Islet precursor cell (in vitro differentiated cells): Measurements from ENCODE around the gene IRF5.

Experiments
- DNase-seq: peaks from one replicate; pipeline ENCODE4 v3.0.0-alpha.2; 2018

Gene IRF5

GRCh38 chr7:128921866-128922440 lies 15.8 kb upstream of the IRF5 start:
- peak; percentile 27 for DNase-seq

DNA sequence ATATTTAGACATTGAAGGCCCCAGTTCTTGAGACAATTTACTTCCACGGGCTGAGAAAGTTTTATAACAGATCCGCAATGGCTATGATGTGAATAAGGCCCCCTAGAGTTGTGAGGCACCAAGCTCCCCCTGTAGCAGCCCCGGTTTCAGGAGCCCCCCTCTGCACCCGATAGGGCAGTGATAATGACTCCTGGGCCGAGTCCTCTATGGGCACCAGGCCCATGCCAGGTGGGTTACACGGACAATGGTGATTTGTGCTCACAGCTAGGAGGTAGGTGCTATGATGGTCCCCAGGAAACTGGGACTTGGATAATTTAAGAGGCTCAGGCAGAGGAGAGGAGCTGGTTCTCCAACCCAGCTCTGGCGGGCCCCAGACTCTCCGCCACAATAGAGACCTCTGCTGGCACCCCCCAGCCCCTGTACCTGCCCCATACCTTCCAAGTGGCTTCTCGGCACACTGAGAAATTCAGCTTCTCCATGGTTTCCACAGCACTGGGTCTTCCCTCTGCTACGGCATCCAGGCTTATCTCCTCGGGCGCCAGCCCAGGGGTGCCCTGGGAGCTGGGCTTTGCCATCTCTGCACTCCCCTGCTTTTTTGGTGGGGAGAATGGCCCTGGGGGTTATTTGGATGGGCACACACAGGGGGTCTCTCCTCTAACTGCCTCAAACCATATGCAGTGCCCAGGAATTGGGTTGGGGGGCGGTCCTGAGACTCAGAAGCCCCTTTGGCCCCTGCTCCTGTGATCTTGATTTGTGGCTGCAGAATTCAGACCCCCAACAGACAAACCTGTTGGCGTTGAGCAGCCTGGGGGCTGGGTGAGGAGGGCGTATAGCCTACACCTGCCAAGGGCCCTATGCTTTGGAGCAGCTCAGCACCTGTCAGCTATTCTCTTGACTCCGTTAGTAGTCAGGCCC lies 15.0 kb upstream of the IRF5 start:
- DNase-seq = peak; percentile 35

- peak; percentile 51 for DNase-seq
These were observed 14.3 kb upstream of the IRF5 start for GRCh38 chr7:128923411-128923800.

DNA sequence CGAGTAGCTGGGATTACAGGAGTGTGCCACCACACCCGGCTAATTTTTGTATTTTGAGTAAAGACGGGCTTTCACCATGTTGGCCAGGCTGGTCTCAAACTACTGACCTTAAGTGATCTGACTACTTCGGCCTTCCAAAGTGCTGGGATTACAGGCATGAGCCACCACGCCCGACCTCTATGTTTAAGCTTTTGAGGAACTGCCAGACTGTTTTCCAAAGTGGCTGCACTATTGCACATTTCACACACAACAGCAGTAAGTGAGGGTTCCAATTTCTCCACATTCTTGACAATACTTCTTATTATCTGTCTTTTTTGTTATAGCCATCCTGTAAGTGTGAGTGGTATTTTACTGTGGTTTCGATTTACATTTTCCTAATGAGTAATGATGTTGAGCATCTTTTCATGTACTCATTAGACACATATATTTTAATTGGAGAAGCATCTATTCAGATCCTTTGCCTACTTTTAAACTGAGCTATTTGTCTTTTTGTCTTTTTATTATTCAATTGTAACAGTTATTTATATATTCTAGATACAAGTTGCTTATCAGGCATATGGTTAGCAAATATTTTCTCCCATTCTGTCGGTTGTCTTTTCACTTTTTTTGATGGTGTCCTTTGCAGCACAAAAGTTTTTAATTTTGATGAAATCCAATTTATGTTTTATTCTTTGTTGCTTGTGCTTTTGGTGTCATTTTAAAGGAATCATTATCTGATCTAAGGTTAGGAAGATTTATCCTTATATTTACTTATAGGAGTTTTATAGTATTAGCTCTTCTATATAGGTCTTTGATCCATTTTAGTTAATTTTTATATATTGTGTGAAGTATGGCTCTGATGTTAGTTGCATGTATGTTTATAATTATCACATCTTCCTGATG lies 12.8 kb upstream of the IRF5 start:
- DNase-seq = no peak

- DNase-seq = no peak
These were observed 9.4 kb upstream of the IRF5 start for GRCh38 chr7:128928159-128928813.

DNA sequence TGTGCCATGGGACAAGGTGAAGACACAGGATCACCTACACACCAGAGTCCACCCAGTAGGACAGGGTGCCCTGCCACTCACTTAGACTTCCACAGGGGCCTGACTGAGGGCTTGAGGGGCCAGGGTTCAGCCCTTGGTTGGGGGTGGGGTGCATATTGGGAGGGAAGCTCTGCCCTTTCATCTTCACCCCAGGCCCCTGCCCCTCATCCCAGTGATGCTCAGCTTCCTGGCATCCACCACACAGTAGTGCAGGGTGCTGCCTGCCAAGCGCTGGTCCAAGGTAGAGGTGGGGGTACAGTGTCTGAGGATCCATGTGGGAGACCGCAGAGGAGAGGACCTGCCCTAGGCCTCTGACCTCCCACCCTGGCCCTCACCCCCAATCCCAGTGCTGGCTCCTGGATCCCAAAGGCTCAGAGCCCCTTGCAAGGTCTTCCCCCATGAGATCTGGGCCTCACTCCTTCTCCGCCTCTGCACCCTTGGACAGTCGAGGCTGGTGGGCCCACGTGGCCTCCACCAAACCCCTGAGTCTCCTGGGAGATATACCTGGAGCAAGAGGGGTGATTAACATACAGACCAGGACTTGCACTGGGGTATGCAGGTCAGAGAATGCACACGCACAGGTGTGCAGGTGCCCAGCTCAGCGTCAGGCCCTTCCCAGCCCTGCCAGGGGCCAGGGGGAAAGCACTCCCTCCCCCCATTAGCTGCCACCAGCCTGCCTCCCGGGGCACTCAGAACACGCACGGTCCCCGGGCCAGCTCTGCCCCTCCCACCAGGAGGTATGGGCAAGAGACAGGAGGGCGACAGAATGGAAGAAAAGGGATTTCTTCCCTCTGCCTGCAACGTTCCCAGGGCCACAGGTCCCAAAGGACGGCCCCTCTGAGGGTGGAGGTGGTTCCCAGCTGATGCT lies 8.6 kb upstream of the IRF5 start:
- DNase-seq = peak; percentile 34

GRCh38 chr7:128931190-128931798 lies 6.4 kb upstream of the IRF5 start:
- no peak for DNase-seq

DNA sequence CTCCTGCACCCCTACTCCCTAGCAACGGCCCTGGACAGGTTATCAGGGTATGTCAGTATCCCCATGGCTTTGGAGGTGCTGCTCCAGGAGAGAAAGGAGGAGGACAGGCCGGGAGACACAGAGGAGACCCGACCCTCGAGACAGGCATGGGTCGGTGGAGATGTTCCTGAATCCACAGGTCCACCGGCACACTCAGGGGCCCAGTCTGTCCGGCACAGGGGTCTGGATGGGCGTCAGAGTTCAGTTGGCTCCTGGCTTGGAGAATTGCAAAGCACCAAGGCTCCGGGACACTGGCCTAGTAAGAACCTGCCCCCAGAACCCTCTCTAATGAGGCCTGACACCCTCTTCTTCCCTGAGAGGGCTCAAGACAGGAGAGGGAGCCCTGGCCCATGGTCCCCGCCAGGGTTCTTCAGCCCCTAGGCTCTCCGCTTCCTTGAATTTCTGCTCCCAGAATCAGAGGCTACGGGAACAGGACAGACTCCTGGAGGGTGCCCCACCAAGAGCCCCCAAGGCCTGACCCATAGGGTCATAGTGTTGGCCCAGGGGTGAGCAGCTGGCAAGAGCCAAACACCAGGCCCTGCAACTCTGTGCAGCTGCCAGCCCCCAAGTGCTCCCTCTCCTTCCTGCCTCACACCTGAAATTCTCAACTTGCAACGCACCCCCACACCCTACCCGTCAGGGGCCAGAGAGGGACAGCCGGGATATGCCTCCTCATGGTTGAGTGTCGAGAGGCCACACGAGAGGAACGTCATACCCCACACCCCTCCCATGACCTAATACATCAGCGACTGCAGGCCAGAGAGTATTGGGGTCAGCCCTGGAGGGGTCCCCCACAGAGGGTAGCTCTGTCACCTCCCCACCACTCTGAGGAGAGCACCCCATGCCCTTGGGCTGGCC lies 5.5 kb upstream of the IRF5 start:
- peak; percentile 35 for DNase-seq

DNA sequence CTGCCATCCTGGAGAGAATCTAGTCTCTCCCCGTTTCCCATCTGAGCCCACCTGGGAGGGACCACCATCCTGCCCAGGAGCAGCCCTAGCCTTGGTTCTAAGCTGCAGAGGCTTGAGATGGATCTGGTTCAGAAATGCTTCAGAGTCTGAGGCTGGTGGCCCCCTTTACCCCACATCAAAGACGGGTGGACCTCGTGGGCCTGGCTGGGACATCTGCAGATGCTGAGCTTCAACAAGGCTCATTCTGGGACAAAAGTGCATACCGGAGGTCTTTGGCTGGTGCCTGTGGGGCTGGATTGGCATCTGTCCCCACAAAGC lies 4.9 kb upstream of the IRF5 start:
- peak; percentile 34 for DNase-seq

DNA sequence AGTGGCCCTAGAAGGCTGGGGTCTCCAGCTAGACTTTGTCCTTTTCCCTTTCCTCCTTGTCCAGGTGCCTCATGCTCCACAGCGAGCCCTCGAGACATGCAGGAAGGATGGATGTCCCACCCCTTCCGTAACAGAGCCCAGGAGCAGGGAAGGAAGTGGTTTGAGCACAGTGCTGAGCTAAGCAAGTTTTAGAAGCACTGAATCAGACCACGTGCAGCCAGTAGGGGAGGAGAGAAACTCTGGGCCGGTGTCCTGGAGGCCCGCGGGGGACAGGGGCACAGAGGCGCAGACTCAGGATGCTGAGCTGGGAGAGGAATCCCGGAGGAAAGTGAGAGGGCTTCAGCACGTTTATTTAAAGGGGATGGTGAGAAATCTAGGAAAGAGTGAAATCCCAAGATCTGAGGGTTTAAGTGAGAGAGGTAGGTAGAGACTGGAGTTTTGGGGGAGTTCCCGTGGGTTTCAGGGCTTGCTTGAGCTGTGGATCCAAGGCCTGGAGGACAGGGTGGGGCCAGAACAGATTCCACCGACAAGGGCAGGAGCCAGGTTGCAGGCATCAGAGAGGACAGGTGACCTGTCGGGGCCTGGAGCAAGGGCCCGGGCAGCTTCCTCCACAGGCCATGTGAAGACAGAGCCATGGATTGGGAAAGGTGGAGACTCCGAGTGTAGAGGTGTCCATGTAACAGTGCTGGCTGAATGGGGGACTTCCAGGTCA lies 4.4 kb upstream of the IRF5 start:
- peak; percentile 50 for DNase-seq

- DNase-seq = peak; percentile 36
These were observed 3.1 kb upstream of the IRF5 start for GRCh38 chr7:128934361-128935341.

GRCh38 chr7:128935342-128935730 lies 2.4 kb upstream of the IRF5 start:
- no peak for DNase-seq

GRCh38 chr7:128936798-128937197 lies 929 bp upstream of the IRF5 start:
- DNase-seq = no peak

DNA sequence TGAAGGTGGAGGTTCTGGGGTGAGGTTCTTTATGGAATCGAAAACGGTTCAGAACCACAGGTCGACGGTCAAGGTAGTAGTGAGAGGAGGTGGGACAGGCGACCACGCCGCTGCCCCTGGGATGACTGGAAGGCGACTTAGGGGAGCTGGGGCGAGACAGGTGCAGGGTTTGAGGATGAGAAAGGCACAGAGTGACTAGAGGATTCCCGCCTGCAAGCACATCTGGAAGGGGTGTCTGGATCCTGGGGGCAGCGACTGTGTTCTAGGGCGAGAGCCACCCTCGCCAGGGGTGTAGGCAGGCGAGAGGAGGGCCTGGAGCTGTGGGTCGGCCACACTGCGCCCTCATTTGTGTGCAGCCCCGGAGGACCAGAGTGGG lies 468 bp upstream of the IRF5 start:
- DNase-seq = peak; percentile 51

GRCh38 chr7:128938544-128939074 lies 882 bp downstream of the IRF5 start:
- DNase-seq = peak; percentile 52

GRCh38 chr7:128939075-128939860 lies 1.5 kb downstream of the IRF5 start:
- peak; percentile 51 for DNase-seq

- DNase-seq = peak; percentile 51
These were observed 2.2 kb downstream of the IRF5 start for GRCh38 chr7:128939861-128940410.
